ENCODE data around the gene SLC22A31. TPM values are rescaled to one million over a fixed set of nuclear protein-coding genes. Genes with fewer than 3 reads are reported as not detected.

SLC22A31 gene
- total and polyA plus RNA-seq, 2 experiments from 2014 or later: 2.1 to 13.8 TPM

DNA sequence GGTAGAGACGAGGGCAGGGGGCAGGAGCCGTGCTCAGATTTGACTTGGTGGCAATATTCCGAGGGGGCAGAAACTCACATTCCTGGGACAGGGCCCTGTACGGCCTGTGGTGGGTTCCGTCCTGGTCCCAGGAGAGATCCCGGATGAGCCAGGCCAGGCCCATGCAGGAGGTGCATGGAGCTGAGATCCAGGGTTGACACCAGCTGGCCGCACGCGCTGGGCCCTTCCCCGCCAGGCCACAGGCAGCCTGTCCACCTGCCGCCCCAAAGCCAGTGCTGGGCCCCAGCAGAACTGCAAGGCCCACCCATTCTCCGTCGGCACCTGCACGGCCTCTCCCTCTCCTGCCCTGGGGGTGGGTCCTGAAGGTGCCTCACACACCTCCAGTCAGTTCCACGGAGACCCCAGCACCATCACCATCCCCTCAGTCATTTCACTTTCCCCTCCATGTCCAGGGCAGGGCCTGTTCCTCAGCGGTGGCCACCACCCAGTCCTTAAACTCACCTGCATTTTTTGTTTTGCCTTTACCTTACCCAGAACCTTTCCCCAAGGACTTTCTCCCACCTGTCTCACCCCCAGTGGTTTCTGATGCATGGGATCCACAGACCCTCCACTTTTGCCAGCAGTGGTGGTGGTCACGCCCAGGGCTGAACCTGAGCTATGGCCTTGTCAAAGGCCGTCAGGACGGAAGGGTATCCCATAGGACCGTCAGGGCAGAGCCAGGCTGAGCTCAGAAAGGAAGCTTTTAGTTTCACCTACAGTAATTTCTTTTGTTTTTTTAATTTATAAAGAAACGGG lies 53.9 kb downstream of the SLC22A31 start:
- no peaks in the 10 kb centered on the region for H3F3A ChIP-seq (replicated peaks; ENCODE audit: low read depth)
- no peaks in the 10 kb centered on the region for H4K20me1 ChIP-seq (replicated peaks; ENCODE audit: insufficient read depth)
- ATAC-seq (no peak), DNase-seq (ENCODE audit: low spot score) (no peak)
- TF ChIP-seq, protein P1, sequence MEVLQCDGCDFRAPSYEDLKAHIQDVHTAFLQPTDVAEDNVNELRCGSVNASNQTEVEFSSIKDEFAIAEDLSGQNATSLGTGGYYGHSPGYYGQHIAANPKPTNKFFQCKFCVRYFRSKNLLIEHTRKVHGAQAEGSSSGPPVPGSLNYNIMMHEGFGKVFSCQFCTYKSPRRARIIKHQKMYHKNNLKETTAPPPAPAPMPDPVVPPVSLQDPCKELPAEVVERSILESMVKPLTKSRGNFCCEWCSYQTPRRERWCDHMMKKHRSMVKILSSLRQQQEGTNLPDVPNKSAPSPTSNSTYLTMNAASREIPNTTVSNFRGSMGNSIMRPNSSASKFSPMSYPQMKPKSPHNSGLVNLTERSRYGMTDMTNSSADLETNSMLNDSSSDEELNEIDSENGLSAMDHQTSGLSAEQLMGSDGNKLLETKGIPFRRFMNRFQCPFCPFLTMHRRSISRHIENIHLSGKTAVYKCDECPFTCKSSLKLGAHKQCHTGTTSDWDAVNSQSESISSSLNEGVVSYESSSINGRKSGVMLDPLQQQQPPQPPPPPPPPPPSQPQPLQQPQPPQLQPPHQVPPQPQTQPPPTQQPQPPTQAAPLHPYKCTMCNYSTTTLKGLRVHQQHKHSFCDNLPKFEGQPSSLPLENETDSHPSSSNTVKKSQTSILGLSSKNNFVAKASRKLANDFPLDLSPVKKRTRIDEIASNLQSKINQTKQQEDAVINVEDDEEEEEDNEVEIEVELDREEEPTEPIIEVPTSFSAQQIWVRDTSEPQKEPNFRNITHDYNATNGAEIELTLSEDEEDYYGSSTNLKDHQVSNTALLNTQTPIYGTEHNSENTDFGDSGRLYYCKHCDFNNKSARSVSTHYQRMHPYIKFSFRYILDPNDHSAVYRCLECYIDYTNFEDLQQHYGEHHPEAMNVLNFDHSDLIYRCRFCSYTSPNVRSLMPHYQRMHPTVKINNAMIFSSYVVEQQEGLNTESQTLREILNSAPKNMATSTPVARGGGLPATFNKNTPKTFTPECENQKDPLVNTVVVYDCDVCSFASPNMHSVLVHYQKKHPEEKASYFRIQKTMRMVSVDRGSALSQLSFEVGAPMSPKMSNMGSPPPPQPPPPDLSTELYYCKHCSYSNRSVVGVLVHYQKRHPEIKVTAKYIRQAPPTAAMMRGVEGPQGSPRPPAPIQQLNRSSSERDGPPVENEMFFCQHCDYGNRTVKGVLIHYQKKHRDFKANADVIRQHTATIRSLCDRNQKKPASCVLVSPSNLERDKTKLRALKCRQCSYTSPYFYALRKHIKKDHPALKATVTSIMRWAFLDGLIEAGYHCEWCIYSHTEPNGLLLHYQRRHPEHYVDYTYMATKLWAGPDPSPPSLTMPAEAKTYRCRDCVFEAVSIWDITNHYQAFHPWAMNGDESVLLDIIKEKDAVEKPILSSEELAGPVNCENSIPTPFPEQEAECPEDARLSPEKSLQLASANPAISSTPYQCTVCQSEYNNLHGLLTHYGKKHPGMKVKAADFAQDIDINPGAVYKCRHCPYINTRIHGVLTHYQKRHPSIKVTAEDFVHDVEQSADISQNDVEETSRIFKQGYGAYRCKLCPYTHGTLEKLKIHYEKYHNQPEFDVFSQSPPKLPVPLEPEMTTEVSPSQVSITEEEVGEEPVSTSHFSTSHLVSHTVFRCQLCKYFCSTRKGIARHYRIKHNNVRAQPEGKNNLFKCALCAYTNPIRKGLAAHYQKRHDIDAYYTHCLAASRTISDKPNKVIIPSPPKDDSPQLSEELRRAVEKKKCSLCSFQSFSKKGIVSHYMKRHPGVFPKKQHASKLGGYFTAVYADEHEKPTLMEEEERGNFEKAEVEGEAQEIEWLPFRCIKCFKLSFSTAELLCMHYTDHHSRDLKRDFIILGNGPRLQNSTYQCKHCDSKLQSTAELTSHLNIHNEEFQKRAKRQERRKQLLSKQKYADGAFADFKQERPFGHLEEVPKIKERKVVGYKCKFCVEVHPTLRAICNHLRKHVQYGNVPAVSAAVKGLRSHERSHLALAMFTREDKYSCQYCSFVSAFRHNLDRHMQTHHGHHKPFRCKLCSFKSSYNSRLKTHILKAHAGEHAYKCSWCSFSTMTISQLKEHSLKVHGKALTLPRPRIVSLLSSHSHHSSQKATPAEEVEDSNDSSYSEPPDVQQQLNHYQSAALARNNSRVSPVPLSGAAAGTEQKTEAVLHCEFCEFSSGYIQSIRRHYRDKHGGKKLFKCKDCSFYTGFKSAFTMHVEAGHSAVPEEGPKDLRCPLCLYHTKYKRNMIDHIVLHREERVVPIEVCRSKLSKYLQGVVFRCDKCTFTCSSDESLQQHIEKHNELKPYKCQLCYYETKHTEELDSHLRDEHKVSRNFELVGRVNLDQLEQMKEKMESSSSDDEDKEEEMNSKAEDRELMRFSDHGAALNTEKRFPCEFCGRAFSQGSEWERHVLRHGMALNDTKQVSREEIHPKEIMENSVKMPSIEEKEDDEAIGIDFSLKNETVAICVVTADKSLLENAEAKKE (CRISPR knock-in tag; IDR thresholded peaks at IDR 0.05): no peak
- TF ChIP-seq ZNF331 (CRISPR knock-in tag; IDR thresholded peaks at IDR 0.05; ENCODE audit: low read depth) (no peak), JUNB (IDR thresholded peaks at IDR 0.05; ENCODE audit: unreplicated experiment) (no peak)
- TF ChIP-seq, protein P2, sequence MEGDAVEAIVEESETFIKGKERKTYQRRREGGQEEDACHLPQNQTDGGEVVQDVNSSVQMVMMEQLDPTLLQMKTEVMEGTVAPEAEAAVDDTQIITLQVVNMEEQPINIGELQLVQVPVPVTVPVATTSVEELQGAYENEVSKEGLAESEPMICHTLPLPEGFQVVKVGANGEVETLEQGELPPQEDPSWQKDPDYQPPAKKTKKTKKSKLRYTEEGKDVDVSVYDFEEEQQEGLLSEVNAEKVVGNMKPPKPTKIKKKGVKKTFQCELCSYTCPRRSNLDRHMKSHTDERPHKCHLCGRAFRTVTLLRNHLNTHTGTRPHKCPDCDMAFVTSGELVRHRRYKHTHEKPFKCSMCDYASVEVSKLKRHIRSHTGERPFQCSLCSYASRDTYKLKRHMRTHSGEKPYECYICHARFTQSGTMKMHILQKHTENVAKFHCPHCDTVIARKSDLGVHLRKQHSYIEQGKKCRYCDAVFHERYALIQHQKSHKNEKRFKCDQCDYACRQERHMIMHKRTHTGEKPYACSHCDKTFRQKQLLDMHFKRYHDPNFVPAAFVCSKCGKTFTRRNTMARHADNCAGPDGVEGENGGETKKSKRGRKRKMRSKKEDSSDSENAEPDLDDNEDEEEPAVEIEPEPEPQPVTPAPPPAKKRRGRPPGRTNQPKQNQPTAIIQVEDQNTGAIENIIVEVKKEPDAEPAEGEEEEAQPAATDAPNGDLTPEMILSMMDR (conservative IDR thresholded peaks at IDR 0.05; ENCODE audit: low read depth in 2 of 2): no peak
- TF ChIP-seq, protein P3, sequence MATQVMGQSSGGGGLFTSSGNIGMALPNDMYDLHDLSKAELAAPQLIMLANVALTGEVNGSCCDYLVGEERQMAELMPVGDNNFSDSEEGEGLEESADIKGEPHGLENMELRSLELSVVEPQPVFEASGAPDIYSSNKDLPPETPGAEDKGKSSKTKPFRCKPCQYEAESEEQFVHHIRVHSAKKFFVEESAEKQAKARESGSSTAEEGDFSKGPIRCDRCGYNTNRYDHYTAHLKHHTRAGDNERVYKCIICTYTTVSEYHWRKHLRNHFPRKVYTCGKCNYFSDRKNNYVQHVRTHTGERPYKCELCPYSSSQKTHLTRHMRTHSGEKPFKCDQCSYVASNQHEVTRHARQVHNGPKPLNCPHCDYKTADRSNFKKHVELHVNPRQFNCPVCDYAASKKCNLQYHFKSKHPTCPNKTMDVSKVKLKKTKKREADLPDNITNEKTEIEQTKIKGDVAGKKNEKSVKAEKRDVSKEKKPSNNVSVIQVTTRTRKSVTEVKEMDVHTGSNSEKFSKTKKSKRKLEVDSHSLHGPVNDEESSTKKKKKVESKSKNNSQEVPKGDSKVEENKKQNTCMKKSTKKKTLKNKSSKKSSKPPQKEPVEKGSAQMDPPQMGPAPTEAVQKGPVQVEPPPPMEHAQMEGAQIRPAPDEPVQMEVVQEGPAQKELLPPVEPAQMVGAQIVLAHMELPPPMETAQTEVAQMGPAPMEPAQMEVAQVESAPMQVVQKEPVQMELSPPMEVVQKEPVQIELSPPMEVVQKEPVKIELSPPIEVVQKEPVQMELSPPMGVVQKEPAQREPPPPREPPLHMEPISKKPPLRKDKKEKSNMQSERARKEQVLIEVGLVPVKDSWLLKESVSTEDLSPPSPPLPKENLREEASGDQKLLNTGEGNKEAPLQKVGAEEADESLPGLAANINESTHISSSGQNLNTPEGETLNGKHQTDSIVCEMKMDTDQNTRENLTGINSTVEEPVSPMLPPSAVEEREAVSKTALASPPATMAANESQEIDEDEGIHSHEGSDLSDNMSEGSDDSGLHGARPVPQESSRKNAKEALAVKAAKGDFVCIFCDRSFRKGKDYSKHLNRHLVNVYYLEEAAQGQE (IDR thresholded peaks at IDR 0.05; ENCODE audit: unreplicated experiment): no peak
- peaks cover 54% of the 10 kb centered on the region for H3K36me3 Mint-ChIP-seq (ENCODE audit: low read depth)
- H3K4me1 ChIP-seq (ENCODE audit: insufficient read depth): no peaks in the 10 kb centered on the region
- no peak overlapping the region for H2AFZ ChIP-seq
- peaks cover 6% of the 10 kb centered on the region for H3K27me3 Mint-ChIP-seq (ENCODE audit: insufficient read depth, low read depth, poor library complexity)
- H3K4me2 ChIP-seq: no peak overlapping the region
- H3K9me2 ChIP-seq (ENCODE audit: insufficient read depth): no peaks in the 10 kb centered on the region; the same call in 1 of the 2 replicates
- H3K4me1 Mint-ChIP-seq: no peaks in the 10 kb centered on the region
- peaks cover 35% of the 10 kb centered on the region for H3K9me3 Mint-ChIP-seq
- H3K4me3 ChIP-seq: no peak overlapping the region
- H3K36me3 ChIP-seq (ENCODE audit: insufficient read depth): peaks cover 5% of the 10 kb centered on the region; the same call in 1 of the 2 replicates
- H3K27me3 ChIP-seq (ENCODE audit: insufficient read depth): no peaks in the 10 kb centered on the region
- H3K79me2 ChIP-seq (replicated peaks; ENCODE audit: insufficient read depth): no peaks in the 10 kb centered on the region
- no peak overlapping the region for H3K27ac ChIP-seq (ENCODE audit: low read depth)
- H3K4me3 Mint-ChIP-seq: no peak overlapping the region; the same call in 2 of the 3 replicates
- H3K27ac Mint-ChIP-seq: no peak overlapping the region

Measured in GM23338 (cell line).